Endodermal cell (in vitro differentiated cells): ENCODE data around the gene NRXN3. TPM values are rescaled to one million over a fixed set of nuclear protein-coding genes. Genes with fewer than 3 reads are reported as not detected.

Experiments
- DNase-seq: peaks from one replicate; pipeline ENCODE4 v3.0.0-alpha.2; 2017
- H3K27ac ChIP-seq: 2 replicates; pipeline ENCODE4 v1.5.1; 2013; ENCODE audit warnings: mild to moderate bottlenecking, low read depth, low read length, moderate library complexity
- H3K27me3 ChIP-seq: 2 replicates; pipeline ENCODE4 v1.6.1; 2013; ENCODE audit warnings: mild to moderate bottlenecking, low read length, moderate library complexity; ENCODE audit not compliant: insufficient read depth, control insufficient read depth, poor library complexity, severe bottlenecking
- H3K36me3 ChIP-seq: 2 replicates; pipeline ENCODE4 v1.7.0; 2013; ENCODE audit warnings: mild to moderate bottlenecking, low read length, moderate library complexity; ENCODE audit not compliant: control insufficient read depth, insufficient read depth
- H3K4me1 ChIP-seq: one replicate; pipeline ENCODE4 v1.7.0; 2013; ENCODE audit warnings: low read length; ENCODE audit not compliant: control insufficient read depth, insufficient read depth
- H3K4me3 ChIP-seq: 2 replicates; pipeline ENCODE4 v1.5.1; 2013; ENCODE audit warnings: mild to moderate bottlenecking, low read length, moderate library complexity
- H3K9ac ChIP-seq: 2 replicates; pipeline ENCODE4 v1.6.1; 2013; ENCODE audit warnings: mild to moderate bottlenecking, low read length, moderate library complexity; ENCODE audit not compliant: poor library complexity, severe bottlenecking; ENCODE audit errors: extremely low read depth
- H3K9me3 ChIP-seq: 2 replicates; pipeline ENCODE4 v1.6.1; 2013; ENCODE audit warnings: mild to moderate bottlenecking, low read length, moderate library complexity; ENCODE audit not compliant: control insufficient read depth
- H3K27ac Mint-ChIP-seq: 2 replicates; pipeline ENCODE4 v1.8.0; 2020; ENCODE audit warnings: mixed read lengths
- H3K27me3 Mint-ChIP-seq: 2 replicates; pipeline ENCODE4 v1.8.0; 2021; ENCODE audit warnings: mild to moderate bottlenecking, mixed read lengths; ENCODE audit not compliant: insufficient read depth
- H3K36me3 Mint-ChIP-seq: 2 replicates; pipeline ENCODE4 v1.8.0; 2020; ENCODE audit warnings: low read depth, mixed read lengths
- H3K4me1 Mint-ChIP-seq: 2 replicates; pipeline ENCODE4 v1.8.0; 2020; ENCODE audit warnings: mixed read lengths
- H3K4me3 Mint-ChIP-seq: 2 replicates; pipeline ENCODE4 v1.8.0; 2020; ENCODE audit warnings: mild to moderate bottlenecking, moderate library complexity, mixed read lengths
- H3K9me3 Mint-ChIP-seq: 2 replicates; pipeline ENCODE4 v1.8.0; 2020; ENCODE audit warnings: mild to moderate bottlenecking, mixed read lengths
- WGBS, 2 experiments: methylation state at CpG; one replicate each; pipeline versions ENCODE4 v1.1.5 to v1.1.7; 2013; ENCODE audit warnings: missing lambda C conversion rate in 2 of 2, mixed read lengths in 1 of 2; ENCODE audit not compliant: insufficient coverage in 1 of 2, insufficient read length in 1 of 2; 5-methylcytosine and 5-hydroxymethylcytosine counted together
- total RNA-seq, 2 donors: library from RNA; stranded (reverse); fragmentation: NEBNext Ultra II Directional in 1 of 2; extraction: Animal tissue kit (Norgen Biotek cat#: 25700) in 1 of 2; gene quantifications; 2 replicates in 1 of 2; 3 replicates in 1 of 2; pipeline ENCODE4 v1.2.1, GENCODE V29; 2021
- TF ChIP-seq, protein P1 (sequence below): fragments of 200-600 bp; sonication (generic); conservative IDR thresholded peaks from 2 replicates; pipeline ENCODE4 v1.5.0; 2021; ENCODE audit warnings: antibody characterized with exemption, mild to moderate bottlenecking

Gene NRXN3
- total RNA-seq, 2 donors from 2014 or later, result 20.9 to 21.4 TPM

DNA sequence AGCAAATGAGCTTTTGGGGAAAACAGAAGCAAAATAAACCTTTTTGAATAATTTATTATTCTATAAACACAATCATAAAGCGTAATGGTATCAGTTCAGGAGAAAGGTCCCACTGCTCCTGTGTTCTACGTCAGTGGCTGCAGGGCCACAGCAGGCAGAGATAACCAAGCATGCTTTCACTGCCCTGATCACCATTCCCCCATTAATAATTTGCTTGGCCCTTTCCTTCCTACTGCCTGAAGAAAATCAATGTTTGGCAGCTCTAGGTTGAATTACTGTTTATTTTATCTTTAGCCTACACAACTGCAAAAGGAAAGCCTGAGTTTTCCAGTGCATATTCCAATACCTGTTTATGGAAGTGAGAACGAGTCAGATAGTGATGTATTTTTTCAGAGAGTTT is 1671.3 kb downstream of the NRXN3 start:
- Mint-ChIP-seq H3K27me3 (no peaks in the 10 kb centered on the region), H3K36me3 (no peaks in the 10 kb centered on the region), H3K27ac (no peak overlapping the region), H3K4me3 (no peak overlapping the region), H3K9me3 (no peaks in the 10 kb centered on the region), H3K4me1 (peaks cover 2% of the 10 kb centered on the region)
- 72 to 75% methylated on average over 3 of the region's 3 CpGs for WGBS, 2 experiments
- no peaks in the 10 kb centered on the region for H3K9me3 ChIP-seq
- H3K27me3 ChIP-seq, result no peaks in the 10 kb centered on the region
- H3K4me1 ChIP-seq, result no peaks in the 10 kb centered on the region
- no peak for DNase-seq
- no peak overlapping the region for H3K4me3 ChIP-seq
- no peak overlapping the region for H3K27ac ChIP-seq
- TF ChIP-seq, protein P1, sequence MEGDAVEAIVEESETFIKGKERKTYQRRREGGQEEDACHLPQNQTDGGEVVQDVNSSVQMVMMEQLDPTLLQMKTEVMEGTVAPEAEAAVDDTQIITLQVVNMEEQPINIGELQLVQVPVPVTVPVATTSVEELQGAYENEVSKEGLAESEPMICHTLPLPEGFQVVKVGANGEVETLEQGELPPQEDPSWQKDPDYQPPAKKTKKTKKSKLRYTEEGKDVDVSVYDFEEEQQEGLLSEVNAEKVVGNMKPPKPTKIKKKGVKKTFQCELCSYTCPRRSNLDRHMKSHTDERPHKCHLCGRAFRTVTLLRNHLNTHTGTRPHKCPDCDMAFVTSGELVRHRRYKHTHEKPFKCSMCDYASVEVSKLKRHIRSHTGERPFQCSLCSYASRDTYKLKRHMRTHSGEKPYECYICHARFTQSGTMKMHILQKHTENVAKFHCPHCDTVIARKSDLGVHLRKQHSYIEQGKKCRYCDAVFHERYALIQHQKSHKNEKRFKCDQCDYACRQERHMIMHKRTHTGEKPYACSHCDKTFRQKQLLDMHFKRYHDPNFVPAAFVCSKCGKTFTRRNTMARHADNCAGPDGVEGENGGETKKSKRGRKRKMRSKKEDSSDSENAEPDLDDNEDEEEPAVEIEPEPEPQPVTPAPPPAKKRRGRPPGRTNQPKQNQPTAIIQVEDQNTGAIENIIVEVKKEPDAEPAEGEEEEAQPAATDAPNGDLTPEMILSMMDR, result no peak
- no peaks in the 10 kb centered on the region for H3K36me3 ChIP-seq
- no peak overlapping the region for H3K9ac ChIP-seq

DNA sequence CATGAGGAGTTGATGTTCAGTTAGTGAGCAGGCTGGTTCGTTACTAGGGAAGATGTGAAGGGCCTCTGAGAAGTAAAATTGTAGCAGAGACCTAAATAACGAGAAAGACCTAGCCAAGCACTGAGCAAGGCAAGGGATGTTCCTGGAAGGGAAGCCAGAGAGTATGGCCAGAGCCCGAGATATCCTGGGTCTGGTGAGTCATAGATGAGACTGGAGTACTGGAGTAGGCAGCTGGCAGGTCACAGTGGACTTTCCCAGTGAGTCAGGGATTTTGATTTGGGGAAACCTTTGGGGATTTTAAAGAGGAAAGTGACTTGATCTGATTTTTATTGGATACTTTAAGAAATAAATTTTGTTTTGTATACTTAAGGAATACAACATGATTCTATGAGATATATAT is 1672.1 kb downstream of the NRXN3 start:
- H3K27me3 Mint-ChIP-seq, result no peaks in the 10 kb centered on the region
- peaks cover 2% of the 10 kb centered on the region for H3K4me1 Mint-ChIP-seq
- no peaks in the 10 kb centered on the region for H3K36me3 Mint-ChIP-seq
- no peak overlapping the region for H3K9ac ChIP-seq
- no peak overlapping the region for H3K27ac Mint-ChIP-seq
- no peaks in the 10 kb centered on the region for H3K36me3 ChIP-seq
- TF ChIP-seq, protein P1, result no peak
- H3K4me1 ChIP-seq, result no peaks in the 10 kb centered on the region
- H3K9me3 ChIP-seq, result no peaks in the 10 kb centered on the region
- 88 to 100% methylated on average over 1 to 3 of the region's 3 CpGs for WGBS, 2 experiments
- no peaks in the 10 kb centered on the region for H3K27me3 ChIP-seq
- H3K4me3 Mint-ChIP-seq, result no peak overlapping the region
- no peak overlapping the region for H3K4me3 ChIP-seq
- DNase-seq, result no peak
- no peaks in the 10 kb centered on the region for H3K9me3 Mint-ChIP-seq
- no peak overlapping the region for H3K27ac ChIP-seq

DNA sequence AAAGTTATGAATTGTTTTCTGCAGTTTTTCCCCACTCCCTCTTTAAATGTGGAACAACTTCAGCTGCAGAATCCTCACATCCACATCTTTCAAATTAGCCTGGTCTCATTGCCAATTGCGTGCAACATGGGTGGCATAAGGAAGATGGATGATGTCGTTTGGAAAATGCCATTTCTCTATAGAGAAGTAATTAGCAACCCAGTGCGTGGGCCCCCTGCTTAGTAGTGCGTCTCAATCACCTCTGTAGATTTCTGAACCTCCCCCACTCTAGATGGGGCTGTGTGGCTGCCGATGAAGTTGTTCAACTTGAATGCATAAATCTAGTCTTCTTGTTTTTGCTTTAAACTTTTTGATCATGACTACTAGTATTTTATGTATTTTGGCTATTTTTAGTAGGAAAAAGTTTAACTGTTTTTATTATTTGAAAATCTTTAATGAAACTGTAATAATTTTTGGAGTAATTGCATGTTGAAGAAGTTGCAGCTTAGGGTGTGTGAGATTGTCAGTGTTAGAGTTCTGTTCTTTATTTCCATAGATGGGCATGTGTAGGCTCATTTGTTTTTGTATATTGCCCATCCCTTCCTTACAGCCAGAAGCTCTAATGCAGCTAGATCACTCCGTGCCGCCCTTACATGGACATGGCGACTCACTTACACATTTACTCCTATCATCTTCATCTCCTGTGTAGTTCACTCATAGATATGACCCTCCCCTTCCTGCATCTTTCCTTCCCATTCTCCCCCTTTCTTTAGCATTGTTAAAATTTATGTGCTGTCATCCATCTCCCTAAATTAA is 1683.0 kb downstream of the NRXN3 start:
- no peaks in the 10 kb centered on the region for H3K36me3 ChIP-seq
- no peak for DNase-seq
- Mint-ChIP-seq H3K4me3 (no peak overlapping the region), H3K27me3 (no peaks in the 10 kb centered on the region), H3K36me3 (no peaks in the 10 kb centered on the region), H3K27ac (no peak overlapping the region), H3K4me1 (peaks cover 16% of the 10 kb centered on the region), H3K9me3 (no peaks in the 10 kb centered on the region)
- H3K9me3 ChIP-seq, result no peaks in the 10 kb centered on the region
- no peak overlapping the region for H3K4me3 ChIP-seq
- TF ChIP-seq, protein P1, result no peak
- H3K9ac ChIP-seq, result no peak overlapping the region
- H3K27ac ChIP-seq, result no peak overlapping the region
- no peaks in the 10 kb centered on the region for H3K4me1 ChIP-seq
- WGBS, 2 experiments, result 76 to 100% methylated on average over 4 to 8 of the region's 8 CpGs
- H3K27me3 ChIP-seq, result no peaks in the 10 kb centered on the region
